Trophoblast cell (in vitro differentiated cells and primary cell): Measurements from ENCODE around the gene ELOA2. TPM values are rescaled to one million over a fixed set of nuclear protein-coding genes. Genes with fewer than 3 reads are reported as not detected.

Experiments
- DNase-seq, 2 donors: peaks; one replicate each; pipeline ENCODE4 v3.0.0-alpha.2; 2016
- H2AFZ ChIP-seq: 2 replicates; pipeline ENCODE4 v1.6.1; 2013; ENCODE audit warnings: low read length, moderate library complexity, mild to moderate bottlenecking; ENCODE audit not compliant: insufficient read depth, poor library complexity
- H2AK5ac ChIP-seq: 2 replicates; pipeline ENCODE4 v1.6.1; 2013; ENCODE audit warnings: mild to moderate bottlenecking, low read length
- H2BK120ac ChIP-seq: 2 replicates; pipeline ENCODE4 v1.6.1; 2013; ENCODE audit warnings: low read length, mild to moderate bottlenecking, moderate library complexity; ENCODE audit not compliant: insufficient read depth, poor library complexity
- H2BK12ac ChIP-seq: 2 replicates; pipeline ENCODE4 v1.6.1; 2013; ENCODE audit warnings: mild to moderate bottlenecking, low read length, moderate library complexity
- H2BK5ac ChIP-seq: 2 replicates; pipeline ENCODE4 v1.6.1; 2013; ENCODE audit warnings: low read length, low read depth, moderate library complexity, mild to moderate bottlenecking; ENCODE audit not compliant: poor library complexity
- H3K14ac ChIP-seq: 2 replicates; pipeline ENCODE4 v1.6.1; 2013; ENCODE audit warnings: mild to moderate bottlenecking, low read length
- H3K18ac ChIP-seq: 2 replicates; pipeline ENCODE4 v1.6.1; 2013; ENCODE audit warnings: mild to moderate bottlenecking, low read length
- H3K23ac ChIP-seq: 2 replicates; pipeline ENCODE4 v1.6.1; 2013; ENCODE audit warnings: low read length
- H3K27ac ChIP-seq: 2 replicates; pipeline ENCODE4 v1.5.1; 2013; ENCODE audit warnings: low read depth, mild to moderate bottlenecking, inconsistent platforms, low read length, moderate library complexity
- H3K27me3 ChIP-seq: 2 replicates; pipeline ENCODE4 v1.6.1; 2013; ENCODE audit warnings: inconsistent platforms, mild to moderate bottlenecking, low read length, moderate library complexity; ENCODE audit not compliant: insufficient read depth
- H3K36me3 ChIP-seq, 2 experiments: 1 replicate in 1 of 2; 2 replicates in 1 of 2; pipeline ENCODE4 v1.6.1; 2013; ENCODE audit warnings: low read length in 2 of 2, mild to moderate bottlenecking in 2 of 2, moderate library complexity in 1 of 2; ENCODE audit not compliant: insufficient read depth in 2 of 2, control insufficient read depth in 1 of 2
- H3K4ac ChIP-seq: 2 replicates; pipeline ENCODE4 v1.6.1; 2013; ENCODE audit warnings: low read depth, mild to moderate bottlenecking, low read length, moderate library complexity
- H3K4me1 ChIP-seq, 2 experiments: 1 replicate in 1 of 2; 2 replicates in 1 of 2; pipeline ENCODE4 v1.6.1; 2013; ENCODE audit warnings: low read length in 2 of 2, mild to moderate bottlenecking in 2 of 2, moderate library complexity in 1 of 2; ENCODE audit not compliant: insufficient read depth in 2 of 2, control insufficient read depth in 1 of 2
- H3K4me2 ChIP-seq: 2 replicates; pipeline ENCODE4 v1.6.1; 2013; ENCODE audit warnings: inconsistent platforms, mild to moderate bottlenecking, low read length, moderate library complexity
- H3K4me3 ChIP-seq: 2 replicates; pipeline ENCODE4 v1.5.1; 2013; ENCODE audit warnings: mild to moderate bottlenecking, low read depth, low read length, inconsistent platforms
- H3K79me1 ChIP-seq: one replicate; pipeline ENCODE4 v1.6.1; 2013; ENCODE audit warnings: low read length
- H3K79me2 ChIP-seq: 2 replicates; pipeline ENCODE4 v1.6.1; 2013; ENCODE audit warnings: low read length, mild to moderate bottlenecking; ENCODE audit not compliant: control insufficient read depth, insufficient read depth, poor library complexity
- H3K9ac ChIP-seq: 2 replicates; pipeline ENCODE4 v1.6.1; 2013; ENCODE audit warnings: mild to moderate bottlenecking, low read length
- H3K9me3 ChIP-seq: 2 replicates; pipeline ENCODE4 v1.6.1; 2013; ENCODE audit warnings: low read depth, mild to moderate bottlenecking, control low read depth, inconsistent platforms, low read length; ENCODE audit not compliant: insufficient read depth
- H4K12ac ChIP-seq: 2 replicates; pipeline ENCODE4 v1.6.1; 2013; ENCODE audit warnings: low read depth, mild to moderate bottlenecking, low read length, moderate library complexity
- H4K8ac ChIP-seq: 2 replicates; pipeline ENCODE4 v1.6.1; 2013; ENCODE audit warnings: low read depth, mild to moderate bottlenecking, low read length, moderate library complexity
- H4K91ac ChIP-seq: one replicate; pipeline ENCODE4 v1.6.1; 2013; ENCODE audit warnings: low read depth, mild to moderate bottlenecking, low read length, moderate library complexity
- WGBS: extraction: QIAGEN DNeasy Blood & Tissue Kit; methylation state at CpG from one replicate; pipeline ENCODE4 v1.1.7; 2013; ENCODE audit warnings: missing lambda C conversion rate; ENCODE audit not compliant: insufficient read length, insufficient coverage; ENCODE audit errors: extremely low coverage; 5-methylcytosine and 5-hydroxymethylcytosine counted together
- polyA plus RNA-seq: library from polyadenylated mRNA; stranded (reverse); fragments of 200-250 nt; gene quantifications from 2 replicates; pipeline ENCODE4 v1.2.3, GENCODE V29; 2013

Gene ELOA2, protein sequence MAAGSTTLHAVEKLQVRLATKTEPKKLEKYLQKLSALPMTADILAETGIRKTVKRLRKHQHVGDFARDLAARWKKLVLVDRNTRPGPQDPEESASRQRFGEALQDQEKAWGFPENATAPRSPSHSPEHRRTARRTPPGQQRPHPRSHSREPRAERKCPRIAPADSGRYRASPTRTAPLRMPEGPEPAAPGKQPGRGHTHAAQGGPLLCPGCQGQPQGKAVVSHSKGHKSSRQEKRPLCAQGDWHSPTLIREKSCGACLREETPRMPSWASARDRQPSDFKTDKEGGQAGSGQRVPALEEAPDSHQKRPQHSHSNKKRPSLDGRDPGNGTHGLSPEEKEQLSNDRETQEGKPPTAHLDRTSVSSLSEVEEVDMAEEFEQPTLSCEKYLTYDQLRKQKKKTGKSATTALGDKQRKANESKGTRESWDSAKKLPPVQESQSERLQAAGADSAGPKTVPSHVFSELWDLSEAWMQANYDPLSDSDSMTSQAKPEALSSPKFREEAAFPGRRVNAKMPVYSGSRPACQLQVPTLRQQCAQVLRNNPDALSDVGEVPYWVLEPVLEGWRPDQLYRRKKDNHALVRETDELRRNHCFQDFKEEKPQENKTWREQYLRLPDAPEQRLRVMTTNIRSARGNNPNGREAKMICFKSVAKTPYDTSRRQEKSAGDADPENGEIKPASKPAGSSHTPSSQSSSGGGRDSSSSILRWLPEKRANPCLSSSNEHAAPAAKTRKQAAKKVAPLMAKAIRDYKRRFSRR
- not detected in 2 replicates for polyA plus RNA-seq

DNA sequence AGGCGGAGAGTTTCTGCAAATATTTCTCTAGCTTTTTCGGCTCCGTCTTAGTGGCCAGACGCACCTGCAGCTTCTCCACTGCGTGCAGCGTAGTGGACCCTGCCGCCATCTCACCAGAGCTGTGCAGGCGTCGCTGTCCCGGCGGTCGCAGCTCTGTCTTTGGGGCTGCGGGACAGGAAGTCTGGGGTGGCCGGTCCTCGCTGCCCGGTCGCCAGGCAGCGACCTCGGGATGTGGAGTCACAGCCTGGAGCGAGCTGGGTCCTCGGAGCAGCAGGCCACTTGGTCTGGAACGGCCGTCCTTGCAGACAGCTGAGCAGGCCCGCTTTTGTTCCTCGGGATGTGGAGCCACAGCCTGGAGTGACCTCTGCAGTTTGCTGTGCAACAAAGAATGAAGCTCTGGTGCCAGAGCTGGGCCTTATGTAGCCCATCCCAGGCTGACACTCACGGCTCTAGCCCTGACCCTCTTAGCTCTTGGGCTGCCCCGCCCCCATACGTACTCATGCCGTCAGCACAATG lies at the start of gene ELOA2:
Gene ELOA2 (minus strand): TSS at position 466 of the 516 bp plus-strand sequence. CDS start 357 bp downstream, at position 109.
- no CpG with 5 or more reads among the region's 29 CpGs for WGBS
- no peak within 1 kb of the TSS for H2BK120ac ChIP-seq
- no peak for DNase-seq

DNA sequence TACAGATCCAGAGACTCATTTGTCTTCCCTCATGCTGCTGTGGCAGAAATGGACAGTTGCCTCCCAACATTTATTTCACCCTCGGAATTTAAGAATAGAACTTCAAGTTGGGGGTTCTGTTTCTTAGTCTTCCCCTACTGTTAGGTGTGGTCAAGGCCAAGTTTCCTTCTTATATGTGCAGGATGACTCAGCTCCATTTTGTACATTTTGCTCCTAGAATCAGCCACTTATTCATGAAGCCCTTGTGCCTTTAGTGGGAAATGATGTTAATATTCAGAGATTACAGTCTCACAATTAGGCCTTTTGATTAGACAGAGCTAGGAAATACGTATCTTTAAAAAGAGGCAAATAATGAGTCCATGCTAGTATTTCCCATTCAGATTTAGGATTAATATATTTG lies 46.2 kb upstream of the ELOA2 start:
- WGBS: no CpG with 5 or more reads among the region's 2 CpGs
- Histone ChIP-seq H3K9ac (no peak overlapping the region), H3K36me3 (no peaks in the 10 kb centered on the region), H2BK120ac (no peak overlapping the region), H3K14ac (no peak overlapping the region), H3K4me3 (no peak overlapping the region), H2BK12ac (no peak overlapping the region), H3K27ac (no peak overlapping the region), H3K4ac (no peak overlapping the region), H3K4me1 (no peaks in the 10 kb centered on the region), H3K79me1 (no peaks in the 10 kb centered on the region), H2AFZ (no peak overlapping the region), H2BK5ac (no peak overlapping the region), H4K8ac (no peak overlapping the region), H4K91ac (no peak overlapping the region), H3K23ac (no peak overlapping the region), H3K27me3 (no peaks in the 10 kb centered on the region), H4K12ac (no peak overlapping the region), H3K9me3 (no peaks in the 10 kb centered on the region), H2AK5ac (no peak overlapping the region), H3K79me2 (no peaks in the 10 kb centered on the region), H3K18ac (no peak overlapping the region), H3K4me2 (no peak overlapping the region)
- no peak for DNase-seq

More for the DNA sequence above, at the start of gene ELOA2:
- Histone ChIP-seq H3K23ac (no peak within 1 kb of the TSS), H3K79me2 (no peaks in the 10 kb centered on the region), H3K27me3 (no peaks in the 10 kb centered on the region), H3K27ac (no peak within 1 kb of the TSS), H3K9me3 (no peaks in the 10 kb centered on the region), H3K18ac (no peak within 1 kb of the TSS), H4K8ac (no peak within 1 kb of the TSS), H3K14ac (no peak within 1 kb of the TSS), H2BK5ac (no peak within 1 kb of the TSS), H3K9ac (no peak within 1 kb of the TSS), H4K12ac (no peak within 1 kb of the TSS), H3K4me2 (no peak within 1 kb of the TSS), H3K4me3 (no peak within 1 kb of the TSS), H3K4me1 (no peaks in the 10 kb centered on the region), H2AK5ac (no peak within 1 kb of the TSS), H3K4ac (no peak within 1 kb of the TSS), H3K36me3 (no peaks in the 10 kb centered on the region), H4K91ac (no peak within 1 kb of the TSS), H3K79me1 (no peaks in the 10 kb centered on the region), H2AFZ (no peak within 1 kb of the TSS), H2BK12ac (no peak within 1 kb of the TSS)

DNA sequence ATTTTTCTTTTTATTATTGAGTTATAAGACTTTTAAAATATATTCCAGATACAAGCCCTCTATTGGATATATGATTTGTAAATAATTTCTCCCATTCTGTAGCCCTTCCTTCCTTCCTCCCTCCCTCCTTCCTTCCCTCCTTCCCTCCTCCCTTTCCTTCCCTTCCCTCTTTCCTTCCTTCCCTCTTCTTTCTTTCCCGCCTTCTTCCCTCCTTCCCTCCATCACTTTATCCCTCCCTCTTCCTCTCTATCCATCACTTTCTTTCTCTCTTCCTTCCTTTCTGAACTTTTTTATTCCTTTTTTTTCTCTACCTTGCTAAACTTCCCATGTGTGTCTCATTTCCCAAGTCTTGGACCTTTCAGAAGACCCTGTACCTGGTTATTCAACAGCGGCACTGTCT lies 45.5 kb upstream of the ELOA2 start:
- Histone ChIP-seq H3K9ac (no peak overlapping the region), H3K27me3 (no peaks in the 10 kb centered on the region), H3K4me2 (no peak overlapping the region), H3K79me1 (no peaks in the 10 kb centered on the region), H3K9me3 (no peaks in the 10 kb centered on the region), H3K36me3 (no peaks in the 10 kb centered on the region), H2BK120ac (no peak overlapping the region), H3K14ac (no peak overlapping the region), H4K12ac (no peak overlapping the region), H4K8ac (no peak overlapping the region), H3K27ac (no peak overlapping the region), H3K79me2 (no peaks in the 10 kb centered on the region), H3K4ac (no peak overlapping the region), H4K91ac (no peak overlapping the region), H3K4me3 (no peak overlapping the region), H2AK5ac (no peak overlapping the region), H3K23ac (no peak overlapping the region), H2AFZ (no peak overlapping the region), H2BK12ac (no peak overlapping the region), H3K4me1 (no peaks in the 10 kb centered on the region), H3K18ac (no peak overlapping the region), H2BK5ac (no peak overlapping the region)
- DNase-seq: no peak
- 100% methylated on average over 1 of the region's 2 CpGs for WGBS

DNA sequence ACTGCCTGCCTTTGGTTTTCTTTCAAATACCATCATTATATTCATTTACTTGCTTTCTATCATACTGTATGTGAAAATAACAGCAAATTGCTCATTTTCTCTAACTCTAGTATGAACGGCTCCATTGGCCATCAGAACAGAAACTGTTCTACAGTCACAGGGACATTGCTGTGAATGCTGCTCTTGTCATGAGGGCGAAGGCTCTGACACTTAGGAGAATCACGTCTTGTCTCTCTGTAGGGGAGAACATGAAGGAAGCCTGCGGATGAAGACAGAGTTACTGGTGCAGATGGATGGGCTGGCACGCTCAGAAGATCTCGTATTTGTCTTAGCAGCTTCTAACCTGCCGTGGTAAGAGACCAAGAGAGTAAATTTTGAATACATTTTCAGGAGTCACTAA lies 41.7 kb upstream of the ELOA2 start:
- H4K91ac ChIP-seq: no peak overlapping the region
- H3K36me3 ChIP-seq: no peaks in the 10 kb centered on the region
- H2AK5ac ChIP-seq: no peak overlapping the region
- no peak overlapping the region for H2BK12ac ChIP-seq
- no peak overlapping the region for H2AFZ ChIP-seq
- H3K4me2 ChIP-seq: no peak overlapping the region
- no peaks in the 10 kb centered on the region for H3K27me3 ChIP-seq
- no peak overlapping the region for H3K23ac ChIP-seq
- no peak overlapping the region for H4K12ac ChIP-seq
- H3K18ac ChIP-seq: no peak overlapping the region
- no peak overlapping the region for H3K9ac ChIP-seq
- no peak overlapping the region for H4K8ac ChIP-seq
- H3K27ac ChIP-seq: no peak overlapping the region
- H3K4ac ChIP-seq: no peak overlapping the region
- no peak overlapping the region for H3K14ac ChIP-seq
- DNase-seq: no peak
- no peak overlapping the region for H2BK5ac ChIP-seq
- H2BK120ac ChIP-seq: no peak overlapping the region
- H3K4me3 ChIP-seq: no peak overlapping the region
- no peaks in the 10 kb centered on the region for H3K9me3 ChIP-seq
- H3K4me1 ChIP-seq: peaks cover 2 to 6% of the 10 kb centered on the region in 2 experiments
- WGBS: no CpG with 5 or more reads among the region's 7 CpGs
- peaks cover 2% of the 10 kb centered on the region for H3K79me2 ChIP-seq
- H3K79me1 ChIP-seq: peaks cover 2% of the 10 kb centered on the region
